LNCaP clone FGC (cell line): ENCODE results near the gene NR3C2.

Experiments
- DNase-seq: peaks from one replicate; pipeline ENCODE4 v3.0.0-alpha.2; 2011; ENCODE audit warnings: low read depth
- H3K4me3 ChIP-seq: 2 replicates; pipeline ENCODE4 v1.5.1; 2011; ENCODE audit warnings: mild to moderate bottlenecking, low read depth, low read length, control low read depth
- TF ChIP-seq, protein P1 (sequence below): IDR thresholded peaks from 2 replicates; pipeline ENCODE4 v1.5.1; 2012; ENCODE audit warnings: mild to moderate bottlenecking; ENCODE audit not compliant: control insufficient read depth, insufficient read depth; ENCODE audit errors: extremely low read depth

Gene NR3C2

GRCh38 chr4:148182230-148182911 is 259.8 kb downstream of the NR3C2 start:
- no peak overlapping the region for H3K4me3 ChIP-seq
- TF ChIP-seq, protein P1, sequence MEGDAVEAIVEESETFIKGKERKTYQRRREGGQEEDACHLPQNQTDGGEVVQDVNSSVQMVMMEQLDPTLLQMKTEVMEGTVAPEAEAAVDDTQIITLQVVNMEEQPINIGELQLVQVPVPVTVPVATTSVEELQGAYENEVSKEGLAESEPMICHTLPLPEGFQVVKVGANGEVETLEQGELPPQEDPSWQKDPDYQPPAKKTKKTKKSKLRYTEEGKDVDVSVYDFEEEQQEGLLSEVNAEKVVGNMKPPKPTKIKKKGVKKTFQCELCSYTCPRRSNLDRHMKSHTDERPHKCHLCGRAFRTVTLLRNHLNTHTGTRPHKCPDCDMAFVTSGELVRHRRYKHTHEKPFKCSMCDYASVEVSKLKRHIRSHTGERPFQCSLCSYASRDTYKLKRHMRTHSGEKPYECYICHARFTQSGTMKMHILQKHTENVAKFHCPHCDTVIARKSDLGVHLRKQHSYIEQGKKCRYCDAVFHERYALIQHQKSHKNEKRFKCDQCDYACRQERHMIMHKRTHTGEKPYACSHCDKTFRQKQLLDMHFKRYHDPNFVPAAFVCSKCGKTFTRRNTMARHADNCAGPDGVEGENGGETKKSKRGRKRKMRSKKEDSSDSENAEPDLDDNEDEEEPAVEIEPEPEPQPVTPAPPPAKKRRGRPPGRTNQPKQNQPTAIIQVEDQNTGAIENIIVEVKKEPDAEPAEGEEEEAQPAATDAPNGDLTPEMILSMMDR: no peak
- DNase-seq: no peak

DNA sequence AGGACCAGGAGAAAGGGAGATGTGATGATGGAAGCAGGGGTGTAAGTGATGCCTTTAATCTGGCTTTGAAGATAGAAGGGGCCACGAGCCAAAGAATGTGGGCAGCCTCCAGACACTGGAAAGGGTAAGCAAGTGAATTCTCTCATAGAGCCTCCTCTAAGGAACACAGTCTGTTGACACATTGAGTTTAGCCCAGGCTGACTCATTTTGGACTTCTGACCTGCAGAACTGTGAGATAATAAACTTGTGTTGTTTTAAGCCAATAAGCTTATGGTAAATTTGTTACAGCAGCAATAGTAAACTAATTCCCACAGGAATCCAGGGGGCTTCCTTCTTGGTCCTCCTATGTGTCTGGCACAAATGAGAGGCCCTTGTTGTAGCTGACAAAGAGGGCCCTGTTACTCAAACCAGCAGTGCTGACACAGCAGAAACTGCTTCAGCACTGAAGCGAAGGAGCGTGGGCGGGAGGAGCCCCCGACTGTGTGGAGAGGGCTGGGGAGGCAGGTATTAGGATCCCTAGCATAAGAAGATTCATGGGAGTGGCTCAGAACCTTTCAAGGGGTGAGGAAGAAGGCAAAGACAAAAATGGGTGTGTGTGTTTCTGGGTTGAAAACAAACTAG is 268.7 kb downstream of the NR3C2 start:
- TF ChIP-seq, protein P1: no peak
- no peak for DNase-seq
- H3K4me3 ChIP-seq: no peak overlapping the region

- DNase-seq: no peak
- H3K4me3 ChIP-seq: no peak overlapping the region
- TF ChIP-seq, protein P1: no peak
Measured at GRCh38 chr4:148171596-148171995, 270.6 kb downstream of the NR3C2 start.

DNA sequence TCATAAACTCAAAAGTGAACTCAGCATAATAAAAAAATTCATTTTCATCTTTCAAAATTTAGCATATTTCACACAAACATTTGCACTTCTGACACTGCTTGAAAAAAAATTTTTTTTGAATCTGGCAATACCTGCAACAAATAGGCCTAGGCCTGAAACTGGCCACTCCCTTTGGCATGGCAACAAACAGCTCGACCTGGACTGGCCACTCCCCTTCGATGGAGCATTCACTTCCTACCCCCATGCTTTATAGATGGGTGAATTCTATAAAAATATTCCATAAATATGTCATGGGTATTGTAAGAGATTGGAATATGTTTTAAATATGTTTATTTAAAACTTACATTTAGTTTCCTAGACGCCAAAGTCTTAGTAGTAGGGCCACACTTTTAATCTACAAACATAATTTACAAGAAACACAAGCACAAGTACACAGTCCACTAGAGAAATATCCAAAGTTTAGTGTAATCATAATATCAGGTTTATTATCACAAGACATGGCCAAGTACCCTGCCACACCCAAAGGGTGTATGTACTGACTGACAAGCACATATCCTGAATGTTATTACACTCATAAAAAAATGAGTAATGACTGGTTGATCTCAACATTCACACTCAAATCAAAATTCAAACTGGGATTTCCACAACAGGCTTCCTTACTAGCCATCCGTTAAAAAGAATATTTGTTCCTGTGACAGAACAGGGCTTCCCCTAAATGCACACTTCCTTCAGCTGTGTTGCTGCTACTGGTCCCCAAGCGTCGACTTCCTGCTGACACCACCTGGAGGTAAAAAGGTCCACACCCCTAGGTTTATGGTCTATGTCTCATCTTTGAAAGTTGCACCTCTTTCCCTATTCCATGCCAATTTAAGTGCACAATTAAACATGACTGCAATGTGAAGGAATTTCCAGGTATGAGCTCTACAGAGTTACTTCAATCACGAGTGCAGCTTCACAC is 271.5 kb downstream of the NR3C2 start:
- no peak overlapping the region for H3K4me3 ChIP-seq
- DNase-seq: no peak
- TF ChIP-seq, protein P1: no peak

- no peak for DNase-seq
- TF ChIP-seq, protein P1: no peak
- H3K4me3 ChIP-seq: no peak overlapping the region
Measured at GRCh38 chr4:148166132-148166591, 276.1 kb downstream of the NR3C2 start.

- no peak overlapping the region for H3K4me3 ChIP-seq
- DNase-seq: peak; percentile 38
- TF ChIP-seq, protein P1: no peak
Measured at GRCh38 chr4:148164557-148164956, 277.7 kb downstream of the NR3C2 start.
